ENCODE data around the gene TECPR2. TPM values are rescaled to one million over a fixed set of nuclear protein-coding genes. Genes with fewer than 3 reads are reported as not detected.
A peak's percentile ranks its signal among the peaks of the same experiment; 100 is the strongest.

TECPR2 gene
- total and polyA plus RNA-seq, 10 of the 15 experiments (the other 5 are each of a cell fraction or from before 2014, with no cell fraction given): 0.15 to 10.0 (median 3.0) TPM

DNA sequence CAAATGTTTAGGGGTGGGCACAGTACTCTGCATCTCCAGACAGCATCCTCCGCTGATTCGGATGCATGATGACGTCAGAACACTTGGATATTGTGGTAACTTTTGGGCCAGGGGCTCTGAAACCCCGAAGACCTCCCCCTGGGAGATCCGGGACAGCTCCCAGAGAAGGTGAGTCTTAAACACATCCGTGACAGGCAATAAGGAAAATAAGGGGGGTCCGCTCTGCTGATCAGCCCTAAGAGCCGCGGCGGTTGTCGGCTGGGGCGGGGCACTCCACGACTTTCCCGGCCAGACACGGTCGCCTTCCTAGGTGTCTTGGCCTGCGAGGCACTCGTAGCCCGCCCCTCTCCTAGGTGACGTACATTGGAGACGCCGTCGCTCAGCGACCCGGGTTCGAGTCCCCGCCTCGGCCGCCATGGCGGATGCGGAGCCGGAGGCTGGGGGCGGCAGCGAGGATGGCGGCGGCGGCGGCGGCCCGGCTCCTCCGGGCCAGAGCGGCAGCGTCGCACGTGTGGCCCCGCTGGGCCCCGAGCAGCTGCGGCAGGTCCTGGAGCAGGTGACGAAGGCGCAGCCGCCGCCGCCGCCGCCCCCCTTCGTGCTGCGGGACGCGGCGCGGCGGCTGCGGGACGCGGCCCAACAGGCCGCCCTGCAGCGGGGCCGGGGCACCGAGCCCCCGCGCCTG is 43.2 kb upstream of the TECPR2 start, which contains the start of gene ZNF839 (continued):
- TF ChIP-seq ZBTB40 (IDR thresholded peaks at IDR 0.05; ENCODE audit: borderline replicate concordance) (peak; percentile 18; the same call in 1 of the 2 replicates), SP1 (IDR thresholded peaks at IDR 0.05; ENCODE audit: low read depth, low read length) (peak; percentile 69), MTA2 (IDR thresholded peaks at IDR 0.05; ENCODE audit: low read depth) (peak; percentile 40; the same call in 1 of the 2 replicates), MEF2A (IDR thresholded peaks at IDR 0.05; ENCODE audit: insufficient read depth, low read depth, low read length) (no peak), NBN (IDR thresholded peaks at IDR 0.05) (peak; percentile 85), HDGF (IDR thresholded peaks at IDR 0.05) (no peak), TBL1XR1 (IDR thresholded peaks at IDR 0.05; ENCODE audit: low read depth, low read length) (no peak), SMAD1 (IDR thresholded peaks at IDR 0.05; ENCODE audit: low read depth, partially characterized antibody) (no peak), RELA (IDR thresholded peaks at IDR 0.05; ENCODE audit: borderline replicate concordance, partially characterized antibody) (peak; percentile 79), BACH1 (IDR thresholded peaks at IDR 0.05; ENCODE audit: borderline replicate concordance) (peak; percentile 68; the same call in 1 of the 2 replicates)
- TF ChIP-seq, protein P1, sequence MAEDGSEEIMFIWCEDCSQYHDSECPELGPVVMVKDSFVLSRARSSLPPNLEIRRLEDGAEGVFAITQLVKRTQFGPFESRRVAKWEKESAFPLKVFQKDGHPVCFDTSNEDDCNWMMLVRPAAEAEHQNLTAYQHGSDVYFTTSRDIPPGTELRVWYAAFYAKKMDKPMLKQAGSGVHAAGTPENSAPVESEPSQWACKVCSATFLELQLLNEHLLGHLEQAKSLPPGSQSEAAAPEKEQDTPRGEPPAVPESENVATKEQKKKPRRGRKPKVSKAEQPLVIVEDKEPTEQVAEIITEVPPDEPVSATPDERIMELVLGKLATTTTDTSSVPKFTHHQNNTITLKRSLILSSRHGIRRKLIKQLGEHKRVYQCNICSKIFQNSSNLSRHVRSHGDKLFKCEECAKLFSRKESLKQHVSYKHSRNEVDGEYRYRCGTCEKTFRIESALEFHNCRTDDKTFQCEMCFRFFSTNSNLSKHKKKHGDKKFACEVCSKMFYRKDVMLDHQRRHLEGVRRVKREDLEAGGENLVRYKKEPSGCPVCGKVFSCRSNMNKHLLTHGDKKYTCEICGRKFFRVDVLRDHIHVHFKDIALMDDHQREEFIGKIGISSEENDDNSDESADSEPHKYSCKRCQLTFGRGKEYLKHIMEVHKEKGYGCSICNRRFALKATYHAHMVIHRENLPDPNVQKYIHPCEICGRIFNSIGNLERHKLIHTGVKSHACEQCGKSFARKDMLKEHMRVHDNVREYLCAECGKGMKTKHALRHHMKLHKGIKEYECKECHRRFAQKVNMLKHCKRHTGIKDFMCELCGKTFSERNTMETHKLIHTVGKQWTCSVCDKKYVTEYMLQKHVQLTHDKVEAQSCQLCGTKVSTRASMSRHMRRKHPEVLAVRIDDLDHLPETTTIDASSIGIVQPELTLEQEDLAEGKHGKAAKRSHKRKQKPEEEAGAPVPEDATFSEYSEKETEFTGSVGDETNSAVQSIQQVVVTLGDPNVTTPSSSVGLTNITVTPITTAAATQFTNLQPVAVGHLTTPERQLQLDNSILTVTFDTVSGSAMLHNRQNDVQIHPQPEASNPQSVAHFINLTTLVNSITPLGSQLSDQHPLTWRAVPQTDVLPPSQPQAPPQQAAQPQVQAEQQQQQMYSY (CRISPR knock-in tag; IDR thresholded peaks at IDR 0.05): no peak
- TF ChIP-seq, protein P2, sequence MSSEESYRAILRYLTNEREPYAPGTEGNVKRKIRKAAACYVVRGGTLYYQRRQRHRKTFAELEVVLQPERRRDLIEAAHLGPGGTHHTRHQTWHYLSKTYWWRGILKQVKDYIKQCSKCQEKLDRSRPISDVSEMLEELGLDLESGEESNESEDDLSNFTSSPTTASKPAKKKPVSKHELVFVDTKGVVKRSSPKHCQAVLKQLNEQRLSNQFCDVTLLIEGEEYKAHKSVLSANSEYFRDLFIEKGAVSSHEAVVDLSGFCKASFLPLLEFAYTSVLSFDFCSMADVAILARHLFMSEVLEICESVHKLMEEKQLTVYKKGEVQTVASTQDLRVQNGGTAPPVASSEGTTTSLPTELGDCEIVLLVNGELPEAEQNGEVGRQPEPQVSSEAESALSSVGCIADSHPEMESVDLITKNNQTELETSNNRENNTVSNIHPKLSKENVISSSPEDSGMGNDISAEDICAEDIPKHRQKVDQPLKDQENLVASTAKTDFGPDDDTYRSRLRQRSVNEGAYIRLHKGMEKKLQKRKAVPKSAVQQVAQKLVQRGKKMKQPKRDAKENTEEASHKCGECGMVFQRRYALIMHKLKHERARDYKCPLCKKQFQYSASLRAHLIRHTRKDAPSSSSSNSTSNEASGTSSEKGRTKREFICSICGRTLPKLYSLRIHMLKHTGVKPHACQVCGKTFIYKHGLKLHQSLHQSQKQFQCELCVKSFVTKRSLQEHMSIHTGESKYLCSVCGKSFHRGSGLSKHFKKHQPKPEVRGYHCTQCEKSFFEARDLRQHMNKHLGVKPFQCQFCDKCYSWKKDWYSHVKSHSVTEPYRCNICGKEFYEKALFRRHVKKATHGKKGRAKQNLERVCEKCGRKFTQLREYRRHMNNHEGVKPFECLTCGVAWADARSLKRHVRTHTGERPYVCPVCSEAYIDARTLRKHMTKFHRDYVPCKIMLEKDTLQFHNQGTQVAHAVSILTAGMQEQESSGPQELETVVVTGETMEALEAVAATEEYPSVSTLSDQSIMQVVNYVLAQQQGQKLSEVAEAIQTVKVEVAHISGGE (CRISPR knock-in tag; IDR thresholded peaks at IDR 0.05): 0 out of 2 replicates have a peak, but pooled peaks have one; percentile 29

Data from GM12878 (cell line).